Gastrocnemius medialis (tissue), 4 donors: ENCODE measurements around the gene WEE2. TPM values are rescaled to one million over a fixed set of nuclear protein-coding genes. Genes with fewer than 3 reads are reported as not detected.
A peak's percentile ranks its signal among the peaks of the same experiment; 100 is the strongest.

Experiments used
- ATAC-seq, 2 donors: fragments of 150-250 bp; one replicate each; pipeline ENCODE4 v1.9.1; 2016
- DNase-seq, 2 donors: peaks; one replicate each; pipeline ENCODE4 v3.0.0-alpha.2; 2019
- H3K27ac ChIP-seq, 4 donors: fragments of 200-600 bp; sonication (generic); 1 replicate in 1 of 4; 2 replicates in 3 of 4; pipeline ENCODE4 v1.5.1; 2016 to 2018; ENCODE audit warnings: mild to moderate bottlenecking in 2 of 4, moderate library complexity in 1 of 4
- H3K27me3 ChIP-seq, 3 donors: fragments of 200-600 bp; sonication (generic) in 2 of 3; 1 replicate in 1 of 3; 2 replicates in 2 of 3; pipeline versions ENCODE4 v1.5.1 to v1.6.0; 2016 to 2019; ENCODE audit warnings: mild to moderate bottlenecking in 1 of 3, moderate library complexity in 1 of 3
- H3K36me3 ChIP-seq, 2 donors: fragments of 200-600 bp; sonication (generic) in 1 of 2; one replicate each; pipeline ENCODE4 v1.5.1; 2017 to 2018
- H3K4me1 ChIP-seq, 2 donors: fragments of 200-600 bp; sonication (generic) in 1 of 2; one replicate each; pipeline ENCODE4 v1.5.1; 2016 to 2017; ENCODE audit warnings: mild to moderate bottlenecking in 2 of 2
- H3K4me3 ChIP-seq, 4 donors: fragments of 200-600 bp; sonication (generic) in 3 of 4; 1 replicate in 1 of 4; 2 replicates in 3 of 4; pipeline ENCODE4 v1.5.1; 2016 to 2019; ENCODE audit warnings: mild to moderate bottlenecking in 2 of 4
- H3K9me3 ChIP-seq, 3 donors: fragments of 200-600 bp; sonication (generic) in 2 of 3; 1 replicate in 1 of 3; 2 replicates in 2 of 3; pipeline ENCODE4 v1.5.1; 2016 to 2019
- POLR2A ChIP-seq, 2 donors: fragments of 450-650 bp; IDR thresholded peaks; one replicate each; pipeline ENCODE4 v1.6.1; 2017; ENCODE audit warnings: antibody characterized with exemption in 2 of 2, mild to moderate bottlenecking in 2 of 2, moderate library complexity in 2 of 2
- in situ Hi-C, 4 donors: fragments of 200-750 bp; cut with MboI; loops; one replicate each; pipeline versions ENCODE4 v1.15.0 to v1.8.0; 2017; ENCODE audit warnings: low sequenced_read_pairs in 4 of 4
- intact Hi-C: fragments of 100-400 bp; cut with DNase I; formaldehyde crosslinking; loops from one replicate; pipeline ENCODE4 v1.15.1; 2023; ENCODE audit warnings: low total_unique reads
- total RNA-seq, 4 donors: library from RNA; depleted of rRNA; stranded (reverse); fragments of >200 nt; gene quantifications; one replicate each; pipeline versions ENCODE4 v1.1.0 to v1.2.3, GENCODE V29; 2016
- TF ChIP-seq, protein P1 (sequence below), 5 experiments: fragments of 450-650 bp in 3 of 5; fragments of 200-600 bp in 2 of 5; sonication (generic) in 2 of 5; IDR thresholded peaks in 4 of 5; conservative IDR thresholded peaks in 1 of 5; 1 replicate in 4 of 5; 2 replicates in 1 of 5; pipeline ENCODE4 v1.5.1; 2016 to 2019; ENCODE audit warnings: antibody characterized with exemption in 5 of 5, mild to moderate bottlenecking in 3 of 5, moderate library complexity in 3 of 5

Gene WEE2
- total RNA-seq, 4 donors from 2014 or later: not detected

DNA sequence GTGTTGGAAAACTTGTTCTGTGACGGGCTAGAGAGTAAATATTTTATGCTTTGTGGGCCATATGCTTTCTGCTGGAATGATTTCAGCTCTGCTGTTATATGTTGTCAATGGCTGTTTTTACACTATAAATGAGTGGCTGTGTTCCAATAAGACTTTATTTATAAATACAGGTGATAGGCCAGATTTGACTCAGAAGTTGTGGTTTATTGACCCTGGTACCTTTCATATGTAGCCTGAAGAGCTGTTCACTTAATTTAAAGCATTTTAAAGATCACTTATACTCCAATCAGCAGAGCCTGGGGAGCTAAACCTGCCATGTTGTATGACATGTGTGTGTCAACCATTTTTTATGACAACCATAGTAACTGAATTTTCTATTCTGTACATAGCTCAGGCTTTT lies 20.9 kb downstream of the WEE2 start:
- in situ Hi-C loops: loop anchor here in 1 of 4 donors (25.0 kb wide), 1 partner anchor 717 kb away; the partner anchor contains the start of gene MRPS33
- Histone ChIP-seq H3K4me1 (no peaks in the 10 kb centered on the region), H3K9me3 (no peaks in the 10 kb centered on the region), H3K36me3 (no peaks in the 10 kb centered on the region), H3K27me3 (no peaks in the 10 kb centered on the region), H3K27ac (no peak overlapping the region), H3K4me3 (no peak overlapping the region)
- ATAC-seq (no peak), DNase-seq (no peak)
- TF ChIP-seq, protein P1, sequence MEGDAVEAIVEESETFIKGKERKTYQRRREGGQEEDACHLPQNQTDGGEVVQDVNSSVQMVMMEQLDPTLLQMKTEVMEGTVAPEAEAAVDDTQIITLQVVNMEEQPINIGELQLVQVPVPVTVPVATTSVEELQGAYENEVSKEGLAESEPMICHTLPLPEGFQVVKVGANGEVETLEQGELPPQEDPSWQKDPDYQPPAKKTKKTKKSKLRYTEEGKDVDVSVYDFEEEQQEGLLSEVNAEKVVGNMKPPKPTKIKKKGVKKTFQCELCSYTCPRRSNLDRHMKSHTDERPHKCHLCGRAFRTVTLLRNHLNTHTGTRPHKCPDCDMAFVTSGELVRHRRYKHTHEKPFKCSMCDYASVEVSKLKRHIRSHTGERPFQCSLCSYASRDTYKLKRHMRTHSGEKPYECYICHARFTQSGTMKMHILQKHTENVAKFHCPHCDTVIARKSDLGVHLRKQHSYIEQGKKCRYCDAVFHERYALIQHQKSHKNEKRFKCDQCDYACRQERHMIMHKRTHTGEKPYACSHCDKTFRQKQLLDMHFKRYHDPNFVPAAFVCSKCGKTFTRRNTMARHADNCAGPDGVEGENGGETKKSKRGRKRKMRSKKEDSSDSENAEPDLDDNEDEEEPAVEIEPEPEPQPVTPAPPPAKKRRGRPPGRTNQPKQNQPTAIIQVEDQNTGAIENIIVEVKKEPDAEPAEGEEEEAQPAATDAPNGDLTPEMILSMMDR (IDR thresholded peaks at IDR 0.05 in 4 of 5, conservative IDR thresholded peaks at IDR 0.05 in 1 of 5): no peak
- TF ChIP-seq POLR2A (IDR thresholded peaks at IDR 0.05): no peak
- intact Hi-C loops: no loop called here

DNA sequence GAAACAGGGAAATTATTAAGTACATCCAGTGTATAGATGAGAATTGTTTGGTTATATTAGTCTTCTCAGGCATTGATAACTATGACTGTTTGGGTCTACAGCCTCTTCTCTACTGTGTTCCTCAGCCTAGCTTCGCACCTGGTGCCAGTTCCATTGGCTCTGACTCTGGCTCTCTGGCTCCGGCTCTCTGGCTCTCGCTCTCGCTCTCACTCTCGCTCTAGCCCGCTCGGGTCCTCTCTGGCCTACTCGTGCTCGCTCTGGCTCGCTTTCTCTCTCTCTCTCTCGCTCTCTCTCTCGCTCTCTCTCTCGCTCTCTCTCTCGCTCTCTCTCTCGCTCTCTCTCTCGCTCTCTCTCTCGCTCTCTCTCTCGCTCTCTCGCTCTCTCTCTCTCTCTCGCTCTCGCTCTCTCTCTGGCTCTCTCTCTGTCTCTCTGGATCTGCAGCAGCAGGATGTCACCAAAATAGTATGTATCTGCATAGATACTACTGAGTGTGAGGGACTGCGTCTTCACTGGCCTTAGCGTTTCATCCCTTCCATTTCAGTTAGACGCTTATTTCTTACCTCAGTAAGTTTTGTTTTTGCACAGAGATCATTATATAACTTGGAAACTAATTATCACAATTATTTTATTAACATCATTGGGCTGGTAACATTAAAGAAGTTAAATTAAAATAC lies 23.5 kb downstream of the WEE2 start:
- no peaks in the 10 kb centered on the region for H3K36me3 ChIP-seq
- in situ Hi-C loops: loop anchor here in 1 of 4 donors (25.0 kb wide), 1 partner anchor 719 kb away; the partner anchor contains the start of gene MRPS33
- no peak overlapping the region for H3K4me3 ChIP-seq
- no peaks in the 10 kb centered on the region for H3K4me1 ChIP-seq
- intact Hi-C loops: no loop called here
- no peak for ATAC-seq
- H3K27me3 ChIP-seq: no peaks in the 10 kb centered on the region
- no peaks in the 10 kb centered on the region for H3K9me3 ChIP-seq
- no peak for DNase-seq
- TF ChIP-seq, protein P1 (IDR thresholded peaks at IDR 0.05 in 4 of 5, conservative IDR thresholded peaks at IDR 0.05 in 1 of 5): peak in 2 of 5 experiments; percentile 23 to 43
- no peak for TF ChIP-seq POLR2A (IDR thresholded peaks at IDR 0.05)
- H3K27ac ChIP-seq: no peak overlapping the region

DNA sequence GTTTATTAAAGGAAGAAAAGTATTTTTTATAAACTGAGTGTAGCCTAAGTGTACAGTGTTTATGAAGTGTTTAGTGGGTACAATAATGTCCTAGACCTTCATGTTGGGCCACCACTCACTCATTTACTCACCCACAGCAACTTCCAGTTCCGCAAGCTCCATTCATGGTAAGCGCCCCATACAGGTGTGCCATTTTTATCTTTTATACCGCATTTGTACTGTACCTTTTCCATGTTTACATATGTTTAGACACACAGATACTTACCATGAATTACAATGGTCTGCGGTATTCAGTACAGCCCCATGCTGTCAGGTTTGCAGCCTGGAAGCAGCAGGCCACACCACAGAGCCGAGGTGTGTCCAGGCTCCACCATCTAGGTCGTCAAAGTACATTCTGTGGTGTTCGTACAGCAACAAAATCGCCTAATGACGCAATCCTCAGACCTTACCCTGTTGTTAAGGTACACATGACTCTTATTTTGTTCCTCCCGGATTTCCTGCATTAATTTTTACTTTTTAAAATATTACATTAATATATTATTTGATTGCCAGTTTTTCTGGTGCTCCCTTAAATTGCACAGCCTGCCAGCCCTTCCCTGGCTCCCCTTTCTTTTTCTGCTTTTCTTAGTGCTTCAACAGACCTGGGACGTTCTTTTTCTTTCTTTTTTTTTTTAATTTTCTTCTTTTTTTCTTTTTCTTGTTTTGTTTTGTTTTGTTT lies 29.1 kb downstream of the WEE2 start:
- H3K27me3 ChIP-seq: no peaks in the 10 kb centered on the region
- peaks cover 0 to 28% of the 10 kb centered on the region in 2 donors for H3K36me3 ChIP-seq
- H3K4me3 ChIP-seq: peak overlapping the region; percentile 74 to 97 (median 84)
- DNase-seq (no peak), ATAC-seq (no peak)
- TF ChIP-seq, protein P1 (IDR thresholded peaks at IDR 0.05 in 4 of 5, conservative IDR thresholded peaks at IDR 0.05 in 1 of 5): no peak
- no peak for TF ChIP-seq POLR2A (IDR thresholded peaks at IDR 0.05)
- intact Hi-C loops (no loop called here), in situ Hi-C loops (loop anchor here in 1 of 4 donors (25.0 kb wide), 1 partner anchor 725 kb away; the partner anchor contains the start of gene MRPS33)
- no peaks in the 10 kb centered on the region for H3K9me3 ChIP-seq
- H3K4me1 ChIP-seq: peaks cover 15 to 18% of the 10 kb centered on the region in 2 donors
- H3K27ac ChIP-seq: peak overlapping the region; percentile 81 to 87 (median 84)

DNA sequence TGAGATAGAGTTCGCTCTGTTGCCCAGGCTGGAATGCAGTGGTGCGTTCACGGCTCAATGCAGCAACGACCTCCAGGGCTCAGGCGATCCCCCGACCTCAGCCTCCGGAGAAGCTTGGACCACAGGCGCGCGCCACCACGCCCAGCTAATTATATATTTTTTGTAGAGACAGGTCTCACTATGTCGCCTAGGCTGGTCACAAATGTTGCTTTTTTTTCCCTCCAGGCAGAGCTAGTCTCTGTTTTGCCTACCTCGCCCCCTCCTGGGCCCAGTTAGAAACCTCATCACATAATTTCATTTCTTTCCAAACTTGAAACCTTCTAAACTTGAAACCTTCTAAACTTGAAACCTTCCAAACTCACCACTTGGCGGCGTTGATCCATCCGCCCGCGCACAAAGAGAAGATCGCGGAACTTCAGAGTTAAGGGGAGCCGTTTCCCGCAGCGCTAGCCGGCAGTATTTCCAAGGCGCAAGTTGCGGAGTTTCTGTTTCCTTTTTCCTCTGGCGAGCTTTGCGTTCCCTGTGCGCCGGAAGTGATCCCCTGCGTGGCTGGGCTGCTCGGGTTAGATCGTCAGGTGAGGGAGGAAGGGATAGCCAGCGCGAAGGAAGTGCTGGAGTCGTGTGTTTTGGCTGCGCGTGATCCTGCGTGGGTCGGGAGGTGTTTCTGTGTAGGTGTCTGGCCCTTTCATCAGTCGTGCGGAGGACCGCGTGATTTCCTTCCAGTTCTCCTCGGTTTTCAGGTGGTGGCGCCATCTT lies 29.9 kb downstream of the WEE2 start, which contains the start of gene SSBP1:
Gene SSBP1, plus strand, starts transcription at position 523 of the 756 bp plus-strand sequence. CDS start 809 bp downstream, outside the sequence.
- Histone ChIP-seq H3K27me3 (no peaks in the 10 kb centered on the region), H3K4me1 (peaks cover 15 to 18% of the 10 kb centered on the region in 2 donors), H3K36me3 (peaks cover 0 to 35% of the 10 kb centered on the region in 2 donors), H3K9me3 (no peaks in the 10 kb centered on the region), H3K4me3 (peak within 1 kb of the TSS; percentile 74 to 97 (median 84)), H3K27ac (peak within 1 kb of the TSS; percentile 81 to 87 (median 84))
- intact Hi-C loops: loop anchor here (1.0 to 2.0 kb wide), 4 partner anchors 35 to 813 kb away; partner anchors contain the start of gene DENND11
- TF ChIP-seq, protein P1 (IDR thresholded peaks at IDR 0.05 in 4 of 5, conservative IDR thresholded peaks at IDR 0.05 in 1 of 5): peak; percentile 68 to 80 (median 76)
- peak; percentile 57 to 67 for TF ChIP-seq POLR2A (IDR thresholded peaks at IDR 0.05)
- peak; percentile 98 to 99 for ATAC-seq
- peak; percentile 85 to 88 for DNase-seq
- in situ Hi-C loops: loop anchor here in 1 of 4 donors (25.0 kb wide), 1 partner anchor 726 kb away; the partner anchor contains the start of gene MRPS33
